NCI-H526 treated with DMSO at 0.1 percent for 48 hours (cell line): ENCODE measurements around the gene AGXT.

Source experiments
- DNase-seq: peaks from one replicate; lab custom pipeline; 2025; lab: John Stamatoyannopoulos, UW

AGXT gene

GRCh38 chr2:240916571-240917008, 48.0 kb downstream of the AGXT start:
- peak; percentile 7 for DNase-seq

DNA sequence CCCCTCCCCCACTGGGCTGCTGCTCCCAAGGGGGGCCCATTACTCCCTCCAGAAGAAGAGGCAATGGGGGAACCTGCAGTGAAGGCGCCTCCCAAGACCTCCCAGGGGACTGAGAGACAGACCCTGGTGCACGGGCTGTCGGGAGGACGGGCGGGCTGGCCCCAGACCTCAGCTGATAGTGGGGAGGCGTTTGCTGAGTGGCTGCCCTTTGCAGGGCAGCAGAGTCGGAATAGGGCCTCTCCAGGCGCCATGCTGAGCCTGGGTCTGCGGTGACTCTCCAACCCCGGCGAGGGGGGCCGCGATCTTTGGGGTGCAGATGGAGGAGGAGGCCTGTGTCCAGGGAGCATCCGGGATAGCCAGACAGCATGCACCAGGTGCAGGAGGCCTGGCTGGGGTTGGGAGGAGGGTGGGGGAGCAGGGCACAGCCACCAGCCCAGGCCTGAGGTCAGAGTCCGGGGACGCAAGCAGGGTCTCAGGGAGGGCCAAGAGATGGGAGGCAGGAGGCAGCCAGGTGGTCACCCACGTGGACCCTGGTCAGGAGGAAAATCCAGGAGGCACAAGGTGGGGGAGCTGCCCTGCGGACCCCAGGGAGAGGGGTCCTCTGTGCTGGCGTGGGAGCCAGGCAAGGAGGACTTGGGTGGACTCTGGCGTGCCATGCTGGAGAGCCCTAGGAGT, 48.5 kb downstream of the AGXT start:
- no peak for DNase-seq

- DNase-seq: no peak
Measured at GRCh38 chr2:240917684-240918257, 49.1 kb downstream of the AGXT start.

DNA sequence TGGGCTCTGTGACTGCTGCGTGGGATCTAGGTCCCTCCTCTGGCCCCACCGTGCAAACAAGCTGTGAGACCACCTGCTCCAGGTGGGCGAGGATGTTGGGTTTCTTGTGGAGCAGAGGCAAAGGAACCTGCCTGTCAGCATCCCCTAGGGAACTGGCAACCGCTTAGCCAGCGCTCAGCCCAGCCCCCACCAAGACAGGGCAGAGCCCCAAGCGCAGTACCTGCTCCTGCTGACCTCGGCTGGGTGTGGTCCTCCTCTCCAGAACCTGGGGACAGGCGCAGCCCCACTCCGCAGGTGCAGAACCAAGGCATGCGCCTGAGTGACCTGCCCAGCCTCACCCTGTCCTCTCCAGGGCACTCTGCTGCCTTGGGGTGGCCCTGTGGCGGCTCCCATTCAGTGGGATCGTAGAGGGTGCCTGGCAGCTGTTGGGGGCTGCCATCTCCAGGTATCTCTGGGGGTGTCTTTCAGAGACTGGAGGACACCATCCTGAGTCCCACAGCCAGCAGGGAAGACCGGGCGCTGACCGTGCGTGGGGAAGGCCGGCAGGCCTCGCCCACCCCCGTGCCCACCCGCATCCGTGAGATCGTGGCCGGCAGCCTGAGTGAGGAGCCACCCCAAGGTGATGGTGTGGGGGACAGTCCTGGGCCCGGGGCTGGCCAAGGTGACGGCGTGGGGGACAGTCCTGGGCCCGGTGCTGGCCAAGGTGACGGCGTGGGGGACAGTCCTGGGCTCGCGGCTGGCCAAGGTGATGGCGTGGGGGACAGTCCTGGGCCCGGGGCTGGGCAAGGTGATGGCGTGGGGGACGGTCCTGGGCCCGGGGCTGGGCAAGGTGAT, 49.9 kb downstream of the AGXT start:
- no peak for DNase-seq

DNA sequence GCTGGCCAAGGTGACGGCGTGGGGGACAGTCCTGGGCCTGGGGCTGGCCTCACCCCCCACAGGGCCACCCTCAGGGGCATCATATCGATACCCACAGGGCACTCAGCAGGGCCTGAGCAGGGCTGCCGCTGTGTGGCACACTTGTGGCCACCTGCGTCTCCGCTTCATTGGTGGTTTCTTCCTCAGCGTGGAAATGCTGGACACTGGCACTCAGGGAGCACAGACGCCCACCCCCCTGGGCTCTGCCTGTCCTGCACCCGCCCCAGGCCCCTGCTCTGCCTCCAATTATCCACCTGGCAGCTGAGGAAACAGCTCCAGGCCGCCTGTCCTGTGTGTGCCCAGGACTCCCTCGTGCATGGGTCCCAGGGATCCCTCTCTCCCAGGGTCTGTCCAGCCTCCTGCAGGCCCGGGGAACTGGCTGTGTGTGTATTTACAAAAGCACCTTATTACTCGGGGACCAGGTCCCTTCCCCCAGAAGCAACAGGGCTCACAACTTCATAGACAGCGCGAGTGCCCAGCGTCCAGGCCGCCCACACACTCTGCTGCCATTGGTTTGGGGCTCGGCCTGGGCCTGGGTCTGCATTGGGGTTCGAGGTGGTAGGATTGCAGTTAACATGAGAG, 50.6 kb downstream of the AGXT start:
- no peak for DNase-seq

DNA sequence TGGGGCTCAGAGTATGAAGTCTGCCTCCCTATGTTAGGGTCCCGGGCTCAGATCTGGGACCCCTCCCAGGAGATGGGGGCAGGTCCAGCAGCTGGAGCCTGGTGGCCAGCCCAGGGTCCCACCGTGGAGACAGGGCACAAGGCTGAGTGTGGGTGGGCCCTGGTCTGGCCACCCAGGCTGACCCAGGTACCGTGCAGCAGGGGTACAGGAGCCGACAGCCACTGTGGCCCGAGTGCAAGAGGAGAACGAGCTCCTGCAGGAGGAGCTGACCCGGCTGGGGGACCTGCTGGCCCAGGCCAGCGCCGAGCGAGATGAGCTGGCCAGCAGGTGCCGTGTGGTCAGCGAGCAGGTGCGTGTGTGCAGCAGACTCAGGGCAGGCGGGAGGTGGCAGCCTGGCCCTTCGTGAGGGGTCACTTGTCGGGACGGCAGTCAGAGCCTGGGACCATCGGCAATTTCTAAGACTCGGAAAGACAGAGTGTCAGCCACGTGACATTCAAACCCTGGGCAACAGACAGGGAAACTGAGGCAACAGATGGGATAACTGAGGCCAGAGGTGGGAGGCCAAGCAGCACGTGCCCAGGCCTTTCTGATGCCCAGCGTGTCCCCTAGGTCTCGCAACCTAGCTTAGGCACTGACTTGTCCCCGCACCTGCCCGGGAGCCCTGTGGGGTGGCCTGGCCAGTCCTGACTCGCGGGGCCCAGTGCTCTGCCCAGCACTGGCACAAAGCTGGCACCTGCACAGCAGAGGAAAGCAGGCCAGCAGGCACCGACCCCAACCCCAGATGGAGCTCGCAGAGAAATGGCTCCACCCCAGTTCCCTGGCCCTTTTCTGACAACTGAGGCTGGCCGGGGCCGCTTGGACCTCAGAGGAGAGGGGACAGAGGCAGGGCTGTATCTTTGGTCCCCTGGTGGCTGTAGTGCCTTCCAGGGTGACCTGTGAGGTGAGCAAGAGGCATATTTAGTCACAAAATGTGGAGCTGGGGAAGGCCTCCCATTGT, 51.5 kb downstream of the AGXT start:
- DNase-seq: no peak

GRCh38 chr2:240920783-240921231, 52.2 kb downstream of the AGXT start:
- DNase-seq: no peak

- no peak for DNase-seq
Measured at GRCh38 chr2:240921311-240921994, 52.8 kb downstream of the AGXT start.

DNA sequence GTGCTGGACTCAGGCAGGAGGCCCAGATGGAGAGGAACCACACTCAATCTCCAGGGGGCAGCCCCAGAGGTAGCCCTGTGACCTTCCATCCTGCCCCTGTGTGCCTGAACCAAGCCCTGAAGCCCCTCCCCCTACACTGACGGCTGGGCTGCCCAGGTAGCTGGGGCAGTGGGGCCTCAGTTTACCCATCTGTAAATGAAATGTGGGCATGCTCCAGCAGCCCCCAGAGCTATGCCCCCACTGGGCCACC, 53.3 kb downstream of the AGXT start:
- DNase-seq: no peak

- no peak for DNase-seq
Measured at GRCh38 chr2:240922245-240922981, 53.8 kb downstream of the AGXT start.

GRCh38 chr2:240922982-240923537, 54.4 kb downstream of the AGXT start:
- no peak for DNase-seq

GRCh38 chr2:240925191-240925567, 56.6 kb downstream of the AGXT start:
- no peak for DNase-seq

- peak; percentile 21 for DNase-seq
Measured at GRCh38 chr2:240925568-240926515, 57.2 kb downstream of the AGXT start.

DNA sequence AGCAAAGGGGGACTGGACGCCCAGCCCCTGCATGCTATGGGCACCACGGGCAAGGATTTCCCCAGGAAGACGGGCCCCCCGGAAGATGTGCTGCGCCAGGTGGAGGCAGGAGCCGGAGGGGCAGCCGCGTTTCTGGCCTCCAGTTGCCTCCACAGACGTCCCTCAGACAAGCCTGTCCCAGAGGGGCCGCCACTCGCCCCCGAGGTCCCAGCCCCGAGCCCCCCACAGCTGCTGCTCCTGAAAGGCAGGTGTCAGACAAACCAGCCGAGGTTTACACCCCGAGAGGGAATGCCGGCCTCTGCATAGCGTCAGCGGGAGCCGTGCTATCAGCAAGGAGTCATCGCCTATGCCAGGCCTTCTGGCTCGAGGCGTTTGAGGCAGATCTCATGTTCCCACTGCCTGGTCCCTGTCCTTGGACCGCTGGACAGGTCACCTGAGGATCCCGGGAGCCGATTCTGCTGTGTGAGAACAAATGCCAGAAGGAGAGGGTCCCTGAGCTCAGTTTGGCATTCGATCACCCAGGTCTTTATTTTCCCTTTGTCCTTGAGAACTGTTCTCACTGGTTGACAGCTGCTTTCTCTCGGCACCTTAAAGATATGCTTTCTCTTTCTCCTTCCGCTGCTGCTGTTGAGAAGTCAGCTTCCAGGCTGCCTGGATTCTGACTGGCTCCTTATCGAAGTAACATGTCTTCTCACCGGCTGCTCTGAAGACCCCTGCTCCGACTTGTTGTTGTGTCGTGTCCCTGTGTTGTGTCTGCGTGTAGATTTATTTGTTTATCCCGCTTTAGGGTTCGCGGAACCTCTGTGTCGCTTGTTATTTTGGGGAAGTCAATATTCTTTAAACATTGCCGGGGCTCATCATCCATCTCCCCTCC, 58.1 kb downstream of the AGXT start:
- DNase-seq: no peak

DNA sequence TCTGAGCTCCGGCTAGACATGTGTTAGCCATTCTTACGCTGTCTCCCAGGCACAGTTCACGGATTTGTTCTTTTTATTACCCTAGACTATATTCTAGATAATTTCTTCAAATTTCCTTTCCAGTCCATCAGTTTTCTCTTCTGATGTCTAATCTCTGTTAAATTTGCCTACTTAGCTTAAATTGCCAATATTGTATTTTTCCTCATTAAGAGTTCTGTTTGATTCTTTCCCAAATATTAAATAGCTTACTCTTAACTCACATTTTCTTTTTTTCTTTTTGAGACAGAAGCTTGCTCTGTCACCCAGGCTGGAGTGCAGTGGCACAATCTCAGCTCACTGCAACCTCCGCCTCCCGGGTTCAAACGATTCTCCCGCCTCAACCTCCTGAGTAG, 58.8 kb downstream of the AGXT start:
- no peak for DNase-seq

GRCh38 chr2:240928476-240929363, 60.1 kb downstream of the AGXT start:
- DNase-seq: no peak
